Mucosa of stomach (tissue), 1 donor: ENCODE data around the gene L3HYPDH.
A peak's percentile ranks its signal among the peaks of the same experiment; 100 is the strongest.

Experiments used
- H3K27me3 ChIP-seq: one replicate; pipeline ENCODE4 v1.7.0; 2013; ENCODE audit warnings: mild to moderate bottlenecking, low read length; ENCODE audit not compliant: control insufficient read depth, insufficient read depth
- H3K36me3 ChIP-seq: one replicate; pipeline ENCODE4 v1.7.0; 2013; ENCODE audit warnings: low read length; ENCODE audit not compliant: control insufficient read depth, insufficient read depth
- H3K4me1 ChIP-seq: one replicate; pipeline ENCODE4 v1.7.0; 2013; ENCODE audit warnings: mild to moderate bottlenecking, low read length; ENCODE audit not compliant: control insufficient read depth, insufficient read depth
- H3K4me3 ChIP-seq: one replicate; pipeline ENCODE4 v1.7.0; 2013; ENCODE audit warnings: low read length
- H3K9ac ChIP-seq: one replicate; pipeline ENCODE4 v1.7.0; 2013; ENCODE audit warnings: mild to moderate bottlenecking, low read length, moderate library complexity
- H3K9me3 ChIP-seq: one replicate; pipeline ENCODE4 v1.7.0; 2013; ENCODE audit warnings: mild to moderate bottlenecking, low read length, moderate library complexity; ENCODE audit not compliant: control insufficient read depth
- donor health status: Pancreatic carcinoma.

Gene L3HYPDH

DNA sequence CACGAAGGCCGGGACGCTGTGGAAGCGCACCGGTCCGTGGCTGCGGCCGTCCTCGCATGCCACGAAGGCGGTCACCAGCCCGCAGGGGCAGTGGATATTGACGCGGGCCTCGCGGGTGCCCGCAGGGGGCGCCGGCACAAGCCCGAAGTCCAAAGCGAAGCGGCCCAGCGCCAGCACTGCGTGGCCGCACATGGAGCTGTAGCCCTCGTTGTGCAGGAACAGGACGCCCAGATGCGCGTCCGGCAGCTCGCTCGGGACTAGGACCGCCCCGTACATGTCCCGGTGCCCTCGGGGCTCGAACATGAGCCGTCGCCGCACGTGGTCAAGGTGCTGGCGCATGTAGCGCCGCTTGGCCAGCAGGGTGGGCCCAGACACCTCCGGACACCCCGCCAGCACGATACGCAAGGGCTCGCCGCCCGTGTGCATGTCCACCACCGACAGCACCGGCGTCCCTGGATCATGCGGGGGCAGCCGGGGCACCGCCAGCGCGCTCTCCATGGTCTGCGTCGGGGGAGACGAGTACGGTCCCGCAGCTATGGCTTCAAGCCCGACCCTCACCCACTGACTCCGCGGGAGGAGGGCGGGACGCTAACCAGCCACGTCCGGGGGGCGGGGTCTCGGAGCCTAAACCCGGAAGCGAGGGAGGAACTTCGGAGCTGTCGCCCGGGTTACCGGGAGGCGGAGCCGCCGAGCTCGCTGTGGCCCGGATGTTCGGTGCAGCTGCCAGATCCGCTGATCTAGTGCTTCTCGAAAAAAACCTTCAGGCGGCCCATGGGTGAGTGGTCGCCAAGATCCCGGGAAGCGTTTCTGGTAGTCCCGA, at the start of gene L3HYPDH, which contains the start of gene JKAMP:
L3HYPDH (minus strand) TSS at position 590 of the 820 bp plus-strand sequence; CDS start at position 498, 92 bp downstream.
JKAMP (plus strand) TSS at position 699 of the 820 bp plus-strand sequence; CDS start at position 772, 73 bp downstream.
- peaks cover 37% of the 10 kb centered on the region for H3K4me1 ChIP-seq
- H3K9ac ChIP-seq: peak within 1 kb of the TSS; percentile 84
- H3K36me3 ChIP-seq: no peaks in the 10 kb centered on the region

DNA sequence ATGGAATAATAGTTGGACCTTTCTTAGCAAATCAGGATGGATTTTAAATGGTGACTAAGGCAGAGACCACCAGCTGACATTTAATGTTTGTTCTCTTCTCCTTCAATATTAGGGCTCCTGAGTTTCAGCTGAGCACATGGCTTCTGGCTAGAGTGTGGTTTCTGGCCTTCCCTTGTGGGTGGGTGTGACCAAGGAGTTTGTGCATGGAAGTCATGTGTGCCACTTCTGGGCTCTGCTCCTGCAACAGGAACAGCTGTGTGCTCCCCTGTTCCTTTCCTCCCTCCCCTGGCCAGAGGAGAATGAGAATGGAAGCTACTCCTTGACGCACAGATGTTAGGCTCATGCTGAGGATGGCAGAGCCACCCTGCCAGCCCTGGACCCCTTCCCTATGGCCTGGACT, 48.2 kb upstream of the L3HYPDH start:
- no peaks in the 10 kb centered on the region for H3K9me3 ChIP-seq
- no peaks in the 10 kb centered on the region for H3K4me1 ChIP-seq
- no peaks in the 10 kb centered on the region for H3K27me3 ChIP-seq
- H3K9ac ChIP-seq: no peak overlapping the region
- no peak overlapping the region for H3K4me3 ChIP-seq
- no peaks in the 10 kb centered on the region for H3K36me3 ChIP-seq

More for the DNA sequence above, at the start of gene L3HYPDH, which contains the start of gene JKAMP:
- H3K4me3 ChIP-seq: peak within 1 kb of the TSS; percentile 71
- no peaks in the 10 kb centered on the region for H3K9me3 ChIP-seq
- H3K27me3 ChIP-seq: no peaks in the 10 kb centered on the region

DNA sequence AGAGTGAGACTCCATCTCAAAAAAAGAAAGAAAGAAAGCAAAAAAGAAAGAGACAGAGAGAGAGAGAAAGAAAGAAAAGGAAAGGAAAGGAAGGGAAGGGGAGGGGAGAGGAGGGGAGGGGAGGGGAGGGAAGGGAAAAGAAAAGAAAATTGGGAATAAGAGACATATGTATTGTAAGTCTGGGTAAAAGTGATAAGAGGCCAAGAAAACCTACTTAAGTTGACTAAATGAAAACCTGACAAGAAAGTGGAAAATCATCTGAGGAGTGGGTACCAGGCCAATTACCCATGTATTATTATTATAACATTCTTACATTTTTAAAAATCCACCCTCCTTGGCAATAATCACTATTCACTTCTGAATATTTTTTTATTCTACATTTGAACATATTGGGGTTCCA, 46.1 kb upstream of the L3HYPDH start:
- Histone ChIP-seq H3K36me3 (no peaks in the 10 kb centered on the region), H3K9me3 (no peaks in the 10 kb centered on the region), H3K4me1 (no peaks in the 10 kb centered on the region), H3K9ac (no peak overlapping the region), H3K4me3 (no peak overlapping the region), H3K27me3 (no peaks in the 10 kb centered on the region)

DNA sequence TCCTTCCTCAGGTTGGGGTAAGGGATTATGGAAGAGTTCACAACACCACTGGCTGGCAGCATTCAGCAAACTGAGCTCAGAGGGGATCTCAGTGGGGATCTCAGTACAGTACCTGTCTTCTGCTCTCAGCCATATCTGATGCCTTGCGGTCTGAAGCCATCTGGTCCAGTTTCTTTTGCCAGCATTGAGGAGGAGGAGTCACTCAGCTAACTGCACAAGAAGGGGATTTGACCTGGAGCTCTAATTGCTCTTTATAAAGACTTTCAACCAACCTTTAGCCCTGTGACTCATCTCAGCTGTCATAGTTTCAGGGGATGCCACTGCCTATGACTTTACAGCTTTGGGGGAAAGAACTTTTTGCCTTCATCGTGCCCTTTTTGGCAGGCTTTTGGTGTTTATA, 45.0 kb upstream of the L3HYPDH start:
- Histone ChIP-seq H3K9ac (no peak overlapping the region), H3K9me3 (no peaks in the 10 kb centered on the region)

DNA sequence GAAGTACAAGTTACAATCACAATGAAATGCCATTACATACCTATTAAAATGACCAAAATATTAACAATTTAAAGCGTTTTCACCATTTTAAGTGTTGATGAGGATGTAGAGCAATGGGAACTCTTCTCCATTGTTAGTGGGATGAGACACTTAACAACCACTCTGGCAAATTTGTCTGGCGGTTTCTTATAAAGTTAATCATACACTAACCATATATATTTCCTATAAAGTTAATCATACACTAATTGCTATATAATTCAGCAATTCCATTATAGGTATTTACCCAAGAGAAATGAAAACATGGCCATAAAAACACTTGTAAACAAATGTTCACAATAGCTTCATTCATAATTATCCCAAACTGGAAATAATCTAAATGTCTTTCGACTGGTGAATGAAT, 36.0 kb upstream of the L3HYPDH start:
- Histone ChIP-seq H3K4me3 (no peak overlapping the region), H3K36me3 (no peaks in the 10 kb centered on the region), H3K4me1 (no peaks in the 10 kb centered on the region), H3K9ac (no peak overlapping the region), H3K9me3 (no peaks in the 10 kb centered on the region), H3K27me3 (no peaks in the 10 kb centered on the region)

More for the DNA sequence above, 45.0 kb upstream of the L3HYPDH start:
- Histone ChIP-seq H3K4me1 (no peaks in the 10 kb centered on the region), H3K4me3 (no peak overlapping the region), H3K36me3 (no peaks in the 10 kb centered on the region), H3K27me3 (no peaks in the 10 kb centered on the region)

DNA sequence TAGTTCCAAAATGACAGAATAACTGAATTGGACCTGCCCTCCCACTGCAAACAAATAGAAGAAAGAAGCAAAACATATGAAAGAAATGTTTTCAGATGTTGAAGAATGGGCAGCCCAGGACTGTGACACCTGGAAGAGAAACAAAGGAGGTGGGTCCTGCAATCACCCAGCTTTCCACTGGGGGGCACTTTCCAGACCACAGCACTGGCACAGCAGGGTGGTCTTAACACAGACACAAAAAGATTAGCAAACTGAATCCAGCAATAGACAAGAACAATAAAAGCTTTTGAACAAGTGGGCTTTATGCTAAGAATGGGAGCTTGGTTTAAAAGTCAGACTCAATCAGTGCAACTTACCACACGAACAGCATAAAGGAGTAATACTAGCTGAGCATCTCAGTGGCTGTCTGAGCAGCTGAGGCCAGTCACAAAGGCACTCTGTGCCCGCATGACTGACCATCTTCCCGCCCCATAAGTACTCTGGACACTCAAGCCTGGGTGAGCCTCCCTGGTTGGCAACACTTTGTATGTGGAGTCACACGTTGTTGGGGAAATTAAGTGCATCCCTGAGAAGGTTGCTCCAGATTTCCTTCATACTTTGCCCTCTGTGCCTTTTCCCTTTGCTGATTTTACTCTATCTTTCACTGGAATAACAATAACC, 27.8 kb upstream of the L3HYPDH start:
- H3K4me1 ChIP-seq: no peaks in the 10 kb centered on the region
- no peaks in the 10 kb centered on the region for H3K36me3 ChIP-seq
- no peak overlapping the region for H3K4me3 ChIP-seq
- no peaks in the 10 kb centered on the region for H3K27me3 ChIP-seq
- no peak overlapping the region for H3K9ac ChIP-seq
- H3K9me3 ChIP-seq: no peaks in the 10 kb centered on the region

DNA sequence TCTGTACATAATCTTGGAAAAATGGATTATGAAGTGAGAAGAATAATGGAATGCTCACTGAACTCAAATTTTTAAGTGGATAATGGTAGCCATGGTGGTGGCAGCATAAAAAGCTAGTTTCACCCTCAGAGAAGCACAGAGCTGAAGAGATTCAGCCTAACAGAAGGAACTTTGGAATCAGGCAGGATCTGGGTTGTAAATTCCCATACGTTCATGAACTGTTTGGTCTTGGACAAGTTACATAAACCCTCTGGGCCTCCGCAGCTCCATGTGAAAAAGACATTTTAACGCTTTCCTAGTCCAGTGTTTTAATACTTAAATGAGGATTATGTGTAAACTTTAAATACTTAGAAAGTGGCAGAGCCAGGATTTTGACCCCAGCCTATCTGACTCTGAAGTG, 26.8 kb upstream of the L3HYPDH start:
- no peak overlapping the region for H3K9ac ChIP-seq
- H3K4me1 ChIP-seq: no peaks in the 10 kb centered on the region
- no peaks in the 10 kb centered on the region for H3K27me3 ChIP-seq
- no peaks in the 10 kb centered on the region for H3K36me3 ChIP-seq
- no peaks in the 10 kb centered on the region for H3K9me3 ChIP-seq
- H3K4me3 ChIP-seq: no peak overlapping the region

DNA sequence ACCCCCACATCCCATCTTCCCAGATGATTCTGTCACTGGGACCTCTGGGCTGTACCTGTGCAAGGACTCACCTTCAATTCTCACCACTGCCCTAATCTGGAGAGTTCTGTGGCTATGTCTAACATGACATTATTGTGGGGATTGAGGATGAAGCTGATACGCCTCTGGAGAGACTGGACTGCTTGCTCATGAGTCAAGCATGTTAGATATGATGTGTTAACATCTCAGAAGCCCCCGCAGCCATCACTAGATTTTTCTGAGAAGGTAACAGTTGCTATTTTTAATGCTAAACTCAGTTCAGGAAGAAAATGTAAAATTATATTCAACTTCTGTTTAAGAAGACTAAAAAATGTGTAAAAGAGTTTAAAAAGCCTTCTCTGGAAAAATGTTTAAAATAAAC, 25.8 kb upstream of the L3HYPDH start:
- Histone ChIP-seq H3K4me1 (no peaks in the 10 kb centered on the region), H3K9me3 (no peaks in the 10 kb centered on the region), H3K36me3 (no peaks in the 10 kb centered on the region), H3K4me3 (no peak overlapping the region), H3K27me3 (no peaks in the 10 kb centered on the region), H3K9ac (no peak overlapping the region)

DNA sequence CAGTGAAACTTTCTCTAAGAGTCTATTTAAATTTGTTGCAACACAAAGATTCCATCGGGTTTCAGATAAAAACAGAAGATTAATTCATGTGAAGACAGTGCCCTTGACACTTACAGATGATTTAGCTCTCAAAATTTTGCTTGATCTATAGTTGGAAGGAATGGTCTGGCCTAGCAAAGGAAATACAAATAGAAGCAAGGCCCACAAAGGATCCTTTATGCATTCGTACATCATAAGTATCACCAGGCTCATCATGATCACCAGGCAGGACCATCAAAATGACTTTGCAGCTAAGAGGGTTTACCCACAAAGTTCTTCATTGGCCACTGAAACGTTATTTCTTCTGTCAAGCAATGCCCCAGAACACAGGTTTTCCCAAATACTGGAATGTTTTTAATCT, 24.9 kb upstream of the L3HYPDH start:
- H3K9me3 ChIP-seq: no peaks in the 10 kb centered on the region
- H3K27me3 ChIP-seq: no peaks in the 10 kb centered on the region
- no peak overlapping the region for H3K4me3 ChIP-seq
- H3K36me3 ChIP-seq: no peaks in the 10 kb centered on the region
- H3K9ac ChIP-seq: no peak overlapping the region
- no peaks in the 10 kb centered on the region for H3K4me1 ChIP-seq

DNA sequence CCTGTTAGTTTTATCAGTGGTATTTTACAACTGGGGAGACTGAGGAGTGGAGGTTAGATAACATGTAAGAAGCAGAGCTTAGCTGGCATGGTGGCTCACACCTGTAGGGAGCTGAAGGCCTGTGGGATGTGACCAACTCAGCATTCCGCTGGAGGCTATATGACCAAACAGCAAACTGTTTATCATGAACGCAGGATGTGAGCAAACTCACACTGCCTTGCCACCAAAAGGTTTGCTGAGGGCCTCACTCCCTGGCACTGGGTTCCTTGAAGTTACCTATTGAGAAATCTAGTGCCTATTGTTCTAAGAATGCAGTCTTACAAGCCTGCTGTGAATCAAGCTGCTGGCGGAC, 23.5 kb upstream of the L3HYPDH start:
- Histone ChIP-seq H3K27me3 (no peaks in the 10 kb centered on the region), H3K36me3 (no peaks in the 10 kb centered on the region), H3K4me3 (no peak overlapping the region), H3K9me3 (no peaks in the 10 kb centered on the region), H3K4me1 (no peaks in the 10 kb centered on the region), H3K9ac (no peak overlapping the region)

DNA sequence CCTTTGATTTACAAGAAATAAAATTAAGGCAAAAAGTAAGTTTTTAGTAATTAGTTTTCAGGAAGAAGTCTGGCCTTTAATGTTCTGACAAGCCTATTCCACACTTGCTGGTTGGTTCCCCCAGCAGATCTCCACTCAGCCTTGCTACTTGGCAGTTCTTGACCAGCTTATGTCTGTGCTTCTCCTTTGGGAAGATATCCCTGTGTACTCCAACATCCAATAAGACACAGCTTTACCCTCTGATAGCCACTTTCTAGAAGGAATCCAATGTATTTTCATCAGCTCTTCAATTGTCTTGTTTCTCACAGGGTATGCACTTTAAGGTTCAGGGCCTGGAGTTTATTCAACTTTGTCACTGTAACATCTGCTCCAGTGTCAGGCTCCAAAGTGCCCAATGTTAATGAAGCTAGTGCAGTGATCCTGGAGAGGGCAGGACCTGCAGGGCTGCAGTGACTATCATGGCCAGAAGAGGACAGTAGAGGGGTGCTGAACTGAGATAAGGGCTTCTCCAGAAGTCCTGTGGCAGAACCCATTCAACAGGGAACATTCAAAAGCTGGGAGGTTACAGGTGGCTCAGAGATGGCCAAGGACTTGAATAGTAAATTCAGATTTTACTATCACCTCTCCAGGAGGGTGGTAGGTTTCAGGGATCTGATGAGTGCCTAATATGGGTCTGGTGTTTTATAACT, 23.0 kb upstream of the L3HYPDH start:
- Histone ChIP-seq H3K4me3 (no peak overlapping the region), H3K9ac (no peak overlapping the region), H3K4me1 (no peaks in the 10 kb centered on the region), H3K36me3 (no peaks in the 10 kb centered on the region), H3K27me3 (no peaks in the 10 kb centered on the region), H3K9me3 (no peaks in the 10 kb centered on the region)

DNA sequence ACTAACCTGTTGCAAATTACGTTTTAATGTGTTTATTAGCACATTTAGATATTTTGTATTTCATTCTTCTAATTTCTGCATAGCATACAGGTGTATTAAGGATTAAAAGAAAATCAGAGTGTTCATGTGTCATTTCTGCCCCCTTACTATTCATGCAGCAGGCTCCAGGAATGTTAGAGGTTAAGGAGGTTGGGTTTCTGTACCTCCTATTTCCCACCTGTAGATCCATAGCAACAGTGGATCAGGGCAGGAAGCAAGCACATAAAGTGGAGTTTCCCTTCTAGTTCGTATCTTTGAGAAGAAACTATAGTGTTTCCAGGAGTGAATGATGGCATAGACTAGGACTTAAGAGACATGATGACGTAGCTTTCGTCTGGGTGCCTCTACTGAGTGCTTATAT, 19.0 kb upstream of the L3HYPDH start:
- Histone ChIP-seq H3K9me3 (no peaks in the 10 kb centered on the region), H3K27me3 (no peaks in the 10 kb centered on the region), H3K36me3 (no peaks in the 10 kb centered on the region), H3K4me1 (no peaks in the 10 kb centered on the region), H3K9ac (no peak overlapping the region), H3K4me3 (no peak overlapping the region)
